Measurements from ENCODE around the gene COPB2. TPM values are rescaled to one million over a fixed set of nuclear protein-coding genes. Genes with fewer than 3 reads are reported as not detected.

Gene COPB2
- total and polyA plus RNA-seq, 2 of the 8 experiments (the other 6 are each of a cell fraction or from before 2014, with no cell fraction given), result 40.3 to 119 TPM

GRCh38 chr3:139377378-139377777 is 12.1 kb downstream of the COPB2 start:
- no peak for DNase-seq (ENCODE audit: low read depth in 1 of 2, low spot score in 2 of 2)
- H2AFZ ChIP-seq (ENCODE audit: low read length), result no peak overlapping the region
- peaks cover 0 to 4% of the 10 kb centered on the region in 2 experiments for H4K20me1 ChIP-seq (replicated peaks in 1 of 2; ENCODE audit: control insufficient read depth in 1 of 2, insufficient read depth in 2 of 2, low read length in 2 of 2)
- H3K4ac ChIP-seq (replicated peaks; ENCODE audit: insufficient read length, low read depth, low read length), result no peak overlapping the region
- WGBS, 2 experiments (ENCODE audit: extremely low coverage in 1 of 2, insufficient coverage in 1 of 2, insufficient read length in 1 of 2, insufficient replicate concordance in 2 of 2, low coverage in 1 of 2, low lambda C conversion rate in 2 of 2, missing lambda C conversion rate in 1 of 2), result 93 to 100% methylated on average over 1 to 3 of the region's 3 CpGs
- no peak overlapping the region for H2BK120ac ChIP-seq (replicated peaks; ENCODE audit: low read depth, low read length)
- H3K23me2 ChIP-seq (ENCODE audit: low read depth, low read length), result no peaks in the 10 kb centered on the region
- no peak overlapping the region for H2BK20ac ChIP-seq (ENCODE audit: low read length)
- peaks cover 27 to 86% (median 58%) of the 10 kb centered on the region in 4 experiments for H3K36me3 ChIP-seq (ENCODE audit: control insufficient read depth in 2 of 4, insufficient read depth in 4 of 4, low read length in 3 of 4)
- no peaks in the 10 kb centered on the region for H3K4me1 ChIP-seq (replicated peaks in 1 of 4; ENCODE audit: control insufficient read depth in 3 of 4, insufficient read depth in 4 of 4, low read length in 3 of 4)
- no peak overlapping the region for H3K14ac ChIP-seq (ENCODE audit: insufficient read length)
- no peak overlapping the region for H3K23ac ChIP-seq (ENCODE audit: insufficient read length)
- no peaks in the 10 kb centered on the region for H3K27me3 ChIP-seq (replicated peaks in 1 of 4; ENCODE audit: control insufficient read depth in 3 of 4, extremely low read depth in 1 of 4, insufficient read depth in 3 of 4, low read length in 3 of 4)
- FAIRE-seq, result no peak
- no peak overlapping the region for H3K18ac ChIP-seq (ENCODE audit: extremely low read depth, low read length)
- H4K8ac ChIP-seq (ENCODE audit: extremely low read depth, insufficient read depth, low read length), result no peak overlapping the region
- H3K56ac ChIP-seq (replicated peaks; ENCODE audit: insufficient read length, low read depth, low read length), result no peak overlapping the region
- no peak overlapping the region for H4K5ac ChIP-seq (ENCODE audit: insufficient read length, low read depth, low read length)
- H2AK5ac ChIP-seq (ENCODE audit: low read depth, low read length), result no peak overlapping the region
- no peaks in the 10 kb centered on the region for H3K79me1 ChIP-seq (ENCODE audit: low read depth, low read length)
- no peak overlapping the region for H4K91ac ChIP-seq (replicated peaks; ENCODE audit: insufficient read length, low read length)
- H3K9me3 ChIP-seq (ENCODE audit: insufficient read depth in 2 of 2, low read depth in 1 of 2, low read length in 1 of 2), result no peaks in the 10 kb centered on the region
- no peak overlapping the region for H3K27ac ChIP-seq (ENCODE audit: low read depth, low read length)
- H3K79me2 ChIP-seq (ENCODE audit: control insufficient read depth in 1 of 2, insufficient read depth in 2 of 2, low read length in 2 of 2), result peaks cover 0 to 7% of the 10 kb centered on the region in 2 experiments; a peak in 1 of 4 replicates
- H3K9ac ChIP-seq (replicated peaks in 1 of 4; ENCODE audit: extremely low read depth in 1 of 4, low read depth in 3 of 4, low read length in 3 of 4), result no peak overlapping the region
- H2BK15ac ChIP-seq (ENCODE audit: low read length), result no peak overlapping the region
- H3K4me3 ChIP-seq (ENCODE audit: extremely low read depth in 1 of 4, insufficient read depth in 2 of 4, low read depth in 3 of 4, low read length in 4 of 4), result no peak overlapping the region
- CTCF ChIA-PET (ENCODE audit: partially characterized antibody), result interaction anchor here (1.3 kb wide), 1 partner anchor 23 kb away, joined by 5 read pairs; no protein-coding TSS in a partner anchor
- no peak overlapping the region for H2BK12ac ChIP-seq (ENCODE audit: low read depth, low read length)
- H2BK5ac ChIP-seq (ENCODE audit: low read depth, low read length), result no peak overlapping the region
- POLR2A ChIA-PET (ENCODE audit: partially characterized antibody), result no interaction called here
- no peak overlapping the region for H3K4me2 ChIP-seq (ENCODE audit: insufficient read depth in 1 of 2, low read depth in 2 of 2, low read length in 2 of 2)
- no peak for TF ChIP-seq TBP (IDR thresholded peaks at IDR 0.05; ENCODE audit: low read depth, low read length)

Measured in H1 (cell line).